Measurements from ENCODE around the gene OR3A2. TPM values are rescaled to one million over a fixed set of nuclear protein-coding genes. Genes with fewer than 3 reads are reported as not detected.
"Not testable (repeated sequence)": the region's sequence is repeated elsewhere in the genome, so short reads cannot be mapped to it uniquely, and the experiment has no call there.

The OR3A2 gene
- total RNA-seq, 1 experiment from 2014 or later = not detected

DNA sequence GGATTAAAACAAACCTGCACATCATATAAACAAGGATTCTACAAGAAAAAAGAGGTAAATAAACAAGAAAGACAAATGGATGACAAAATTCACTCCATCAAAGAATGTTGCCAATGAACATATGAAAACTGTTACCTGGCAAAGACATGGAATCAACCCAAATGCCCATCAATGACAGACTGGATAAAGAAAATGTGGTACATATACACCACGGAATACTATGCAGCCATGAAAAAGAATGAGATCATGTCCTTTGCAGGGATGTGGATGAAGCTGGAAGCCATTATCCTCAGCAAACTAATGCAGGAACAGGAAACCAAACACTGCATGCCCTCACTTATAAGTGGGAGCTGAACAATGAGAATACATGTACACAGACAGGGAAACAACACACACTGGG, 92.6 kb downstream of the OR3A2 start:
- DNase-seq (ENCODE audit: low read depth) = not testable (repeated sequence)

DNA sequence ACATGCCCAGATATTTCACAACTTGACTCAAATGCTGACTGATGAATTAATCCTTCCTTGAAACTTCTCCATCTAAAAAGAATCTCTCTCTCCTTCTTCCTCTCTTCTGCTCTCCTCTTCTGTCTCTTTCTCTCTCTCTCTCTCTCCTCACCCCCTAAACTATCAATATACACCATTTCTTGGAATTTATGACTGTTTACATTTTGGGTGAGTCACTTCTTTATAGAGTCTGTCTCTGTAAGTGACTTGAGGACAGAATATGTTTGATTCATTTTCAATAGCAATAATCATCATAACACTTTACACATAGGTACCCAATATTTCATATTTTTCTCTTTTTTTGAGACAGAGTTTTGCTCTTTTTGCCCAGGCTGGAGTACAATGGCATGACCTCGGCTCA, 103.2 kb downstream of the OR3A2 start:
- no peak for DNase-seq (ENCODE audit: low read depth)

DNA sequence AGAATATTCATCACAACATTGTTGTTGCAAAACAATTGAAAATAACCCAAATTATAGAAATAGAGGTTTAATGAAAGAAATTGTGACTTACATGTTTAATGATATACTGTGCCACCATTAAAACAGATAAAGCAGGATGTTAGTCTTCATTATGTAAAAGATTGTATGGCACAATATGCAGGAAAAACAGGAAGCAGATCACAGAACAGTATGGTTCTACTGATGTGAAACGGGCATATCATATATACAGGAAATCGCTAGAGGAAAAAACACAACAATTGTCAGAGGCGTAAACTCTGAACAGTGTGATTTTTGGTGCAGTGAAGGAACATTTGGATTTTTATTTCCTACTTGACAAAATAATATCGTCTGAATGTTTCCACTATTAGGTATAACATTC, 110.0 kb downstream of the OR3A2 start:
- DNase-seq (ENCODE audit: low read depth) = no peak

DNA sequence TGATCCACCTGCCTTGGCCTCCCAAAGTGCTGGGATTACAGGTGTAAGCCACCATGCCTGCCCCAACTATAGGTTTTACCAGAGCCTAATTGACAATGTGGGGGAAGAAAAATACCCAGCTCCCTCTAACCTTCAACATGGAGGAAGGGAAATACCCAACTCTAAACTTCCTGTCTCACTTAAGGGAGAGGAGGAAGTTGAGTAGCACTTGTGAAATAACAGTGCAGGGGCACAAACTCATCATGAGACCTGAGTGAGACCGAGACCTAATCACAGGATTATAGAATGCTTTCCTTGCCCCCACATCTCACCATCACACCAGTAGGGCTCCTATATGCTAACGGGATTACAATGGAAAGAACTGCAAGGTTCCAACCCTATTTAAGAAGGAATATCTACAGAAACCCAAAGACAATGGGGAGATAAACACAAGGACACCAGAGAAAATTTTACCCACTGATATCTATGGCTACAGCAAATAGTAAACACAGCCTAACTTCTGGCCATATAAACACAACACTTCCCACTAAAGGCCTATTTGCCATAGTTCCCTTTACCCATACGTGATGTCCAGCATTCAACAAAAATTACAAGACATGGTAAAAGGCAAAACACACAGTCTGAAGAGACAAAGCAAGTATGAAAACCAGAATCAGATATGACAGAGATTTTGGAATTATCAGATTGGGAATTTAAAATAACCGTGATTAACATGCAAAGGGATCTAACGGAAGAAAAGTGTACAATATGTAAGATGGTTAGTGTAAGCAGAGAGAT, 114.8 kb downstream of the OR3A2 start:
- DNase-seq (ENCODE audit: low read depth) = no peak

DNA sequence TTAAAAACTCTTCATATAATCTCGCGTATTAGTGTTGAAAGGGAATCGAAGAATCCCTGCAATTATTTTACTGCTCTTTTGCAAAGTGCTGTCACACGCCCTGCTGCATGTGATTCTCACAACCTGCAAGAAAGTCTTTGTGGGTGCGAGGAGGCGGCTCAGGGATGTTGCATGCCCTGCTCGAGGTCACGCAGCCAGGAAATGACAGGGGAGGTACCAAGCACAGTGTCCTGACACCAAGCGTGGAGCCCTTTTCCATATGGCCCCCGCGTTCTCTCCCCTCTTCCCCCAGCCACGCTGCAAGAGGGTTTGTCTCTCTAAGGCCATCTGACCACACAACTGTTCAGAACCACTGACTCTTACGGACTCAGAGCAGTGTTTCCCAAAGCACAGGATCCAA, 125.5 kb downstream of the OR3A2 start:
- DNase-seq (ENCODE audit: low read depth) = no peak

DNA sequence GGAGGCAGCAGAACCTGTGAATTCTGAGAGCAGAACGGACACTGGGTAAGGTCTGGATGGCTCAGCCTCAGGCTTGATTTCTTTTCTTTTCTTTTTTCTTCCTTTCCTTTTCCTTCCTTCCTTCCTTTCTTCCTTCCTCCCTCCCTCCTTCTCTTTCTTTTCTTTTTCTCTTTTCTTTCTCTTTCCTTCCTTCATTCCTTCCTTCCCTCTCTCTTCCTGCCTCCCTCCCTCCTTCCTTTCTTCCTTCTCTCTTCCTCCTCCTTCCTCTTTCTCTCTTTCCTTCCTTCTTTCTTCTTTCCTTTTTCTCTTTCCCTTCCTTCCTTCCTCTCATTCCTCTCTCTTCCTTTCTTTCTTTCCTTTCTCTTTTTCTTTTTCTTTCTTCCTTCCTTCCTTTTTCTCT, 125.9 kb downstream of the OR3A2 start:
- DNase-seq (ENCODE audit: low read depth) = no peak

DNA sequence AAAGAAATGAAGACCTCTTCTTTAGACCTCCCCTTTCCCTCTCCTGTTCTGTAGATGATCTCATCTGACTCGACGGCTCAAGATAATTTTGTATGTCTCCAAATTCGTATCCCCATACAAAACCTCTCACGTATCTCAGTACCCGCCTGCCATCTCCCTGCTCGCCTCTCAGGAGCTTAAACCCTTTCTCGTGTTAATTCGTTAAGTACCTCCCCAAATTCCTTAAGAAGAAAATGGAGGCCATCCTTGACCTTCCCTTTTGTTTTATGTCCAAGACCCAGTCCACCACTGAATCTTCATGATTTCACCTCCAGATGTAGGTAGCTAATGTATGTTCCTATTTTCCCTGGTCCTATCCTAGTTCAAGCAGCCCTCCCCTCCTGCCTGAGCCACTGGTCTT, 129.5 kb downstream of the OR3A2 start:
- no peak for DNase-seq (ENCODE audit: low read depth)

DNA sequence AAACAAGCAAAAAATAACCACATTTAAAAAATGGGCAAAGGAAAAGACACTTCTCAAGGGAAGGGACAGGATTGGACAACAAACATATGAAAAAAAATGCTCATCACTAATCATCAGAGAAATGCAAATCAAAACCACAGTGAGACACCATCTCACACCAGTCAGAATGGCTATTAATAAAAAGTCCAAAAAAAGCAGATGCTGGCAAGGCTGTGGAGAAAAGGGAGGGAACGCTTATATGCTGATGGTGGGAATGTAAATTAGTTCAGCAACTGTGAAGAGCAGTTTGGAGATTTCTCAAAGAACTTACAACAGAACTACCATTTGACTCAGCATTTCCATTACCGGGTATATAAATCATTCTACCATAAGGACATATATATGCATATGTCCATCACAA, 137.1 kb downstream of the OR3A2 start:
- not testable (repeated sequence) for DNase-seq (ENCODE audit: low read depth)

DNA sequence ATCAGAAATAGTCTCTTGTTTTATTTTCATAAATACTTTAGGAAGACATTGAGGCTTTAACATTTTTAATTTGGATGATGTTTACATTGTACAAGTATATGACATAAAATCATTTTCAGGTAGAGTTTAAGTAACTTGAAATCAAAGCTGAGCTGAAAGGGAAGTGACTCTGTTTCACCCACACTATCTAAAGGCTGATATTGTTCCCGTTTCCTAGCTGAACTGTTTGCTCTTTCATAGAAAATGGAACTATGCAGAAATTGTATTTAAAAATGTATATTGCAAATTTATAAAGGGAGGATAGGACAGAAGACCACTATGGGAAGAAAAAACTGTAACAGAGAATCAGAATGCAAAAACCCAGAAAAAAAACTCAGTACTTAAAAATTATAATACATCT, 141.3 kb downstream of the OR3A2 start:
- not testable (repeated sequence) for DNase-seq (ENCODE audit: low read depth)

DNA sequence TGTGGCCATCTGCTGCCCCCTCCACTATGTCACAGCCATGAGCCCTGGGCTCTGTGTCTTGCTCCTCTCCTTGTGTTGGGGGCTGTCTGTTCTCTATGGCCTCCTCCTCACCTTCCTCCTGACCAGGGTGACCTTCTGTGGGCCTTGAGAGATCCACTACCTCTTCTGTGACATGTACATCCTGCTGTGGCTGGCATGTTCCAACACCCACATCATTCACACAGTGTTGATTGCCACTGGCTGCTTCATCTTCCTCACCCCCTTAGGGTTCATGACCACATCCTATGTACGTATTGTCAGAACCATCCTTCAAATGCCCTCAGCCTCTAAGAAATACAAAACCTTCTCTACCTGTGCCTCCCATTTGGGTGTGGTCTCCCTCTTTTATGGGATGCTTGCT, 145.1 kb downstream of the OR3A2 start:
- not testable (repeated sequence) for DNase-seq (ENCODE audit: low read depth)

DNA sequence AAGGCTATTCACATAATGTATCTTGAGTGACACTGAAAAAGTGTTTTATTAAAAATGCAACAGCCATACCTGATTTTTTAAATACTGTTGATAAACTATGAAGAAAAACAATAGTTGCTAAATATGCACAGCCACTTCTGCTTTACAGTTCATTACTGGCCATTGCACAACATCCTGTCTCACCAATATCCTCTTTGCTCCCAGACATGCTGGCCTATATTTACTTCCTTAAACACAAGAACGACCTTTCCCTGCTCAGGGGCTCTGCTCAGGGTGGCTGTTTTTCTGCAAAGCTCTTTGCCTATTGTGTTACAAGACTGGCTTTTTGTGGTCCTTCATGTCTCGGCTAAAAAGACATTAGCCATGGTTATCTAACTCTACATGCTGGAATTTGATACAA, 147.4 kb downstream of the OR3A2 start:
- DNase-seq (ENCODE audit: low read depth) = not testable (repeated sequence)

DNA sequence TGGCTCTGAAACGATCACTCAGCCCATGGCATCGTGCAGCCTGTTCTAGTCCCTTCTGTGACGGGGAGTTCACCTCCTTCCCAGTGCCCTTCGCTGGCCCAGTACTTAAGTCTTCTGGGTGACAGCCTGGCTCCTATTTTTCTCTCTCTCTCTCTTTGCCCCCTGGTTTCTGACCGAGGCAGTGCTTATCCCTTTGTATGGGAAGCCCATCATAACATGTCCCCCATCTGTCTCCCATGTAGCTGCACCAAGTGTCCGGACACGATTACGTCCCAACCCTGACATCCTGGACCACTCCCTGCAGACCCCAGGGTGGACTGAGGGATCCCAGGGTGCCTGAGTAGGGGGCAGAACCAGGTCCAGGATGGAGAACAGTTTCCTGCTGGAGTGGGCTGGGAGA, 153.8 kb downstream of the OR3A2 start:
- not testable (repeated sequence) for DNase-seq (ENCODE audit: low read depth)

Other genes with a start within 250 kb of the OR3A2 start
- gene OR1A2, start 188.8 kb downstream of the OR3A2 start, total RNA-seq (2014; rRNA removed; shearing (Covaris generic)) = not detected in 2 replicates
- not detected in 2 replicates for gene OR1A1, start 178.6 kb downstream of the OR3A2 start, total RNA-seq (2014; rRNA removed; shearing (Covaris generic))
- not detected in 2 replicates for gene OR3A1, start 87.9 kb downstream of the OR3A2 start, total RNA-seq (2014; rRNA removed; shearing (Covaris generic))
- not detected in 2 replicates for gene OR1E1, start 12.1 kb upstream of the OR3A2 start, total RNA-seq (2014; rRNA removed; shearing (Covaris generic))
- gene OR3A3, start 25.1 kb upstream of the OR3A2 start, total RNA-seq (2014; rRNA removed; shearing (Covaris generic)) = not detected in 2 replicates
- not detected in 2 replicates for gene OR1E2, start 47.5 kb upstream of the OR3A2 start, total RNA-seq (2014; rRNA removed; shearing (Covaris generic))
- not detected in 2 replicates for gene SPATA22, start 85.5 kb upstream of the OR3A2 start, total RNA-seq (2014; rRNA removed; shearing (Covaris generic))
- gene ASPA, start 89.7 kb upstream of the OR3A2 start, total RNA-seq (2014; rRNA removed; shearing (Covaris generic)) = not detected in 2 replicates
- gene TRPV3, start 171.5 kb upstream of the OR3A2 start, total RNA-seq (2014; rRNA removed; shearing (Covaris generic)) = 0.66 and 1.4 TPM in 2 replicates
- gene TRPV1, start 223.1 kb upstream of the OR3A2 start, total RNA-seq (2014; rRNA removed; shearing (Covaris generic)) = 0.42 and 1.6 TPM in 2 replicates
- 8.1 and 14.1 TPM in 2 replicates for gene SHPK, start 249.9 kb upstream of the OR3A2 start, total RNA-seq (2014; rRNA removed; shearing (Covaris generic))